Adrenal gland (tissue), 12 donors: ENCODE data around the gene CTU2. TPM values are rescaled to one million over a fixed set of nuclear protein-coding genes. Genes with fewer than 3 reads are reported as not detected.
A peak's percentile ranks its signal among the peaks of the same experiment; 100 is the strongest.

Source experiments
- DNase-seq, 7 donors: peaks; one replicate each; pipeline ENCODE4 v3.0.0-alpha.2; 2019 to 2020
- H3K27ac ChIP-seq, 5 donors: fragments of 200-600 bp; sonication (generic) in 4 of 5; 1 replicate in 3 of 5; 2 replicates in 2 of 5; pipeline versions ENCODE4 v1.5.1 to v1.8.0; 2016 to 2020; ENCODE audit warnings: mild to moderate bottlenecking in 1 of 5
- H3K27me3 ChIP-seq: fragments of 200-600 bp; 2 replicates; pipeline ENCODE4 v1.8.0; 2021
- H3K36me3 ChIP-seq, 2 donors: fragments of 200-600 bp; replicated peaks in 1 of 2; 1 replicate in 1 of 2; 2 replicates in 1 of 2; pipeline versions ENCODE4 v1.5.1 to v1.8.0; 2018 to 2022
- H3K4me1 ChIP-seq, 2 donors: fragments of 200-600 bp; replicated peaks in 1 of 2; 1 replicate in 1 of 2; 2 replicates in 1 of 2; pipeline versions ENCODE4 v1.5.1 to v1.8.0; 2018 to 2021
- H3K4me3 ChIP-seq, 4 donors: fragments of 200-600 bp; sonication (generic) in 3 of 4; one replicate each; pipeline ENCODE4 v1.5.1; 2016 to 2018
- H3K9me3 ChIP-seq, 3 donors: fragments of 200-600 bp; sonication (generic) in 1 of 3; replicated peaks in 1 of 3; 1 replicate in 2 of 3; 2 replicates in 1 of 3; pipeline versions ENCODE4 v1.5.1 to v1.8.0; 2016 to 2021
- POLR2A ChIP-seq, 2 donors: fragments of 450-650 bp; IDR thresholded peaks; one replicate each; pipeline ENCODE4 v1.6.1; 2017; ENCODE audit warnings: antibody characterized with exemption in 2 of 2, mild to moderate bottlenecking in 2 of 2, moderate library complexity in 1 of 2
- WGBS, 4 donors: extraction: QIAGEN DNeasy Blood & Tissue Kit in 2 of 4; methylation state at CpG; one replicate each; pipeline versions ENCODE4 v1.1.5 to v1.1.7; 2013 to 2017; 5-methylcytosine and 5-hydroxymethylcytosine counted together
- intact Hi-C, 2 donors: fragments of 100-400 bp; cut with DNase I; formaldehyde crosslinking; loops; one replicate each; pipeline versions ENCODE4 v1.14.1 to v1.15.0; 2022 to 2023
- polyA plus RNA-seq, 3 donors: library from polyadenylated mRNA; stranded (reverse); fragments of 200-250 nt in 2 of 3; fragments of 350-450 nt in 1 of 3; fragmentation: Illumina TruSeq in 1 of 3; extraction: RNeasy Lipid Tissue Mini Kit (QIAGEN cat#74804) in 1 of 3; gene quantifications; one replicate each; pipeline ENCODE4 v1.2.3, GENCODE V29; 2013 to 2014
- total RNA-seq, 9 donors: library from RNA; depleted of rRNA in 4 of 9; stranded (reverse); fragments of >200 nt in 4 of 9; fragments of 120-200 nt in 1 of 9; fragmentation: NEBNext Ultra II Directional in 1 of 9; extraction: Animal tissue kit (Norgen Biotek cat#: 25700) in 1 of 9; gene quantifications; one replicate each; pipeline versions ENCODE4 v1.1.0 to v1.2.4, GENCODE V29; 2013 to 2023
- TF ChIP-seq, protein P1 (sequence below), 6 experiments: fragments of 450-650 bp in 4 of 6; fragments of 200-600 bp in 2 of 6; sonication (generic) in 1 of 6; IDR thresholded peaks; 1 replicate in 5 of 6; 2 replicates in 1 of 6; pipeline versions ENCODE4 v1.5.1 to v1.8.0; 2016 to 2021; ENCODE audit warnings: antibody characterized with exemption in 6 of 6, mild to moderate bottlenecking in 2 of 6, moderate library complexity in 1 of 6
- donor health status: healthy with polysubstance abuse.
- donor health status: Bipolar disorder and iron deficiency.
- donor health status: DM: yes; HTN: yes; CAD: no.
- donor health status: DM: no; HTN: no; CAD: no.
- donor health status: DM: no; HTN: no; CAD: no.
- donor health status: DM: yes; HTN: yes; CAD: no.

CTU2 gene
- total and polyA plus RNA-seq, 12 donors: 3.6 to 43.8 (median 14.0) TPM

DNA sequence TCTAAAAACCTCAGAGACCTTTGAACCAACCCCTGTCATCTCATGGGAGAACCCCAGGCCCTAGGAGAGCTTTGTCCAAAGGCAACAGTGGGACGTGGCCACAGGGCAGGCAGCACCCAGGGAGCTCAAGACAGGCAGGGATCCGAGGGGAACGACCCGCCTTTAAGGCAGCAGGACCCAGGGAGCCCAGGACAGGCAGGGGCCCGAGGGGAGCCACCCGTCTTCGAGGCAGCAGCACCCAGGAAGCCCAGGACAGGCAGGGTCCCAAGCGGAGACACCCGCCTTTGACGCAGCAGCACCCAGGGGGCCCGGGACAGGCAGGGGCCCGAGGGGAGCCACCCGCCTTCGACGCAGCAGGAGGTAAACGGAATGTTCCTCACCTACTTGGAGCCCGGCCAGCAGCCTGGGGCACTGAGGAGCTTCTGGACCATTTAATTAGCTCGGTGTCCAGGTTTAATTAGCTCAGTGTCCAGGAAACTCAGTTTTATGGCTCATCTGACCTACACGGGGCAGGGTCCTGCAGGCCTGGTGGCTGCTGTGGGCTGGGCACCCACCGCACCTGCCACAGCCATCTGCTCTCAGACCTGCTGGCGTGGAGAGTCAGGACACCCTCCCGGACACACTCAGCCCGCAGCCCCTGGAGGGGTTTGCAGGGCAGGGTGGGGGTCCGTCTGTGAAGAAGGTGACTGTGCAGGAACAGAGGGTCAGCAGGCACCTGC lies 54.3 kb downstream of the CTU2 start:
- Histone ChIP-seq H3K9me3 (no peaks in the 10 kb centered on the region), H3K27ac (no peak overlapping the region), H3K4me1 (peaks cover 0 to 5% of the 10 kb centered on the region in 2 donors), H3K27me3 (no peaks in the 10 kb centered on the region), H3K36me3 (no peaks in the 10 kb centered on the region), H3K4me3 (no peak overlapping the region)
- TF ChIP-seq POLR2A (IDR thresholded peaks at IDR 0.05): no peak
- TF ChIP-seq, protein P1, sequence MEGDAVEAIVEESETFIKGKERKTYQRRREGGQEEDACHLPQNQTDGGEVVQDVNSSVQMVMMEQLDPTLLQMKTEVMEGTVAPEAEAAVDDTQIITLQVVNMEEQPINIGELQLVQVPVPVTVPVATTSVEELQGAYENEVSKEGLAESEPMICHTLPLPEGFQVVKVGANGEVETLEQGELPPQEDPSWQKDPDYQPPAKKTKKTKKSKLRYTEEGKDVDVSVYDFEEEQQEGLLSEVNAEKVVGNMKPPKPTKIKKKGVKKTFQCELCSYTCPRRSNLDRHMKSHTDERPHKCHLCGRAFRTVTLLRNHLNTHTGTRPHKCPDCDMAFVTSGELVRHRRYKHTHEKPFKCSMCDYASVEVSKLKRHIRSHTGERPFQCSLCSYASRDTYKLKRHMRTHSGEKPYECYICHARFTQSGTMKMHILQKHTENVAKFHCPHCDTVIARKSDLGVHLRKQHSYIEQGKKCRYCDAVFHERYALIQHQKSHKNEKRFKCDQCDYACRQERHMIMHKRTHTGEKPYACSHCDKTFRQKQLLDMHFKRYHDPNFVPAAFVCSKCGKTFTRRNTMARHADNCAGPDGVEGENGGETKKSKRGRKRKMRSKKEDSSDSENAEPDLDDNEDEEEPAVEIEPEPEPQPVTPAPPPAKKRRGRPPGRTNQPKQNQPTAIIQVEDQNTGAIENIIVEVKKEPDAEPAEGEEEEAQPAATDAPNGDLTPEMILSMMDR (IDR thresholded peaks at IDR 0.05): no peak
- intact Hi-C loops: no loop called here
- WGBS, 4 donors: 85 to 90% (median 87%) methylated on average over 16 to 24 of the region's 24 CpGs
- peak in 1 of 7 donors; percentile 66 for DNase-seq

DNA sequence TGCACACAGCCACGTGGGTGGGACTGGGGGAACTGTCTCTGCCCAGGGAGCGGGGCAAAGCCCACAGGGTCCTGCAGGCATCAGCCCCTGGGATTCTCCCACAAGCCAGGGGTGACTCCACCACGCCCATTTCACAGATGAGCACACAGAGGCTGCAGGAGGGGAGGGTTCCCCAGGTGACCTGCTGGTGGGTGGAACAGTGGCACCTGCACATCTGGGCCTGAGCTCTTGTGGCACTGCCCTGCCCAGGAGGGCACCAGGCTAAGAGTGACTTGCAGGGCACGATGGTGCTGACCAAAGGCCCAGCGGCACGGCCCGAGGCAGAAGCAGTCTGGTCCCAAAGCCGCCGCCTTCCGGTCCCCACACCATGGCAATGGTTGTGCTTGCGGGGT lies 54.8 kb downstream of the CTU2 start:
- peaks cover 0 to 5% of the 10 kb centered on the region in 2 donors for H3K4me1 ChIP-seq
- 86 to 95% (median 95%) methylated on average over 3 to 11 of the region's 11 CpGs for WGBS, 4 donors
- no peak for DNase-seq
- H3K9me3 ChIP-seq: no peaks in the 10 kb centered on the region
- H3K27me3 ChIP-seq: no peaks in the 10 kb centered on the region
- intact Hi-C loops: no loop called here
- no peaks in the 10 kb centered on the region for H3K36me3 ChIP-seq
- no peak overlapping the region for H3K4me3 ChIP-seq
- TF ChIP-seq POLR2A (IDR thresholded peaks at IDR 0.05): no peak
- TF ChIP-seq, protein P1 (IDR thresholded peaks at IDR 0.05): no peak
- no peak overlapping the region for H3K27ac ChIP-seq

DNA sequence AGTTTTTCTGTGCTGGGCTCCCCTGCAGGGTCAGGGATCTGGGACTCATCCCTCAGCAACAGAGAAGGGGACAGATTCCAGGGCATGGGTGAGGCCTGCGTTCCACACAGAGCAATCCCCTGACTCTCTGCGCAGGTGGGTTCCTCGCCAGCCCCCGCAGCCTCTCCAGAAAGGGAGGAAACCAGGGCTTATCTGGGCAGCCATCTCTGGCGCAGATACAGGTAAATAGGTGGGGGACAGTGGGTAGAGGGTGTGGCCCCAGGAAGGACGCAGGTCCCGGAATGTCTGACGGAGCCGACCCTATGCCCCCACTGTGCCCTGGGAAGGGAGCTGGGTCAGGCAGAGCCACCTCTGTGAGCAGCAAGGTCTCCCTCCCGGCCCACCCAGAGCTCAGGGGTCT lies 55.5 kb downstream of the CTU2 start:
- no peak overlapping the region for H3K4me3 ChIP-seq
- H3K27me3 ChIP-seq: no peaks in the 10 kb centered on the region
- H3K4me1 ChIP-seq: peaks cover 0 to 5% of the 10 kb centered on the region in 2 donors
- no peaks in the 10 kb centered on the region for H3K9me3 ChIP-seq
- no peak overlapping the region for H3K27ac ChIP-seq
- H3K36me3 ChIP-seq: no peaks in the 10 kb centered on the region
- TF ChIP-seq, protein P1 (IDR thresholded peaks at IDR 0.05): no peak
- no peak for TF ChIP-seq POLR2A (IDR thresholded peaks at IDR 0.05)
- intact Hi-C loops: no loop called here
- DNase-seq: no peak
- WGBS, 4 donors: 60 to 86% (median 81%) methylated on average over 1 to 10 of the region's 10 CpGs

DNA sequence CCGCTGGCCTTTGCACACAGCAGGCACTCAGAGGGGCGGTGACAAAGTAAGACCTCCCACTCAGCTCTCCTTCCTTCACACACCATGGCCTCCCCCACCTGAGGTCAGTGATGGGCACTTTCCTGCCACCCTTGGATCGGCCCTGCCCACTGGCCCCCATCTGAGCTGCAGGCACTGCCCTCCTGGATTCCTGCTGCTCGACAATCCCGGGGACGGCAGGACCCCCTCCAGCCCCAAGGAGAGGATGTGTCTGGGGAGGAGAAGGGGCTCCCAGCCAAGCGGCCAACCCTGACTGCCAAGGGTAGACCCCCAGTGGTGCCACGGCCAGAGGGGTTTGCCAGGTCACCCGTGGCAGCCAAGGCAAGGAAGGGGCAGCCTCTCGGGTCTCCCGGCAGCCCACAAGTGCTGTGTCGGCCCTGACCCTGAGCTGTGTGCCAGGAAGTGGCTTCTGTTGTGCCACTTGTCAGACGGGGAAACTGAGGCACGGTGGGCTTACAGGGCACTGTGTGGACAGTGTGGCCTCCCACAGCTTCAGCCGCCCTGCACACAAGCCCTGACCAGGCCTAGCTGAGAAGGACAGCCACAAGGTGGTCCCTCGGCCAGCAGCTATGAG lies 56.1 kb downstream of the CTU2 start:
- WGBS, 4 donors: 75 to 100% (median 79%) methylated on average over 2 to 16 of the region's 16 CpGs; no CpG with 5 or more reads in 1 of the 4 donors
- DNase-seq: no peak
- Histone ChIP-seq H3K4me3 (no peak overlapping the region), H3K27ac (peak overlapping the region in 1 of 5 donors; percentile 15), H3K27me3 (no peaks in the 10 kb centered on the region), H3K9me3 (no peaks in the 10 kb centered on the region), H3K4me1 (peaks cover 0 to 8% of the 10 kb centered on the region in 2 donors), H3K36me3 (no peaks in the 10 kb centered on the region)
- no peak for TF ChIP-seq POLR2A (IDR thresholded peaks at IDR 0.05)
- TF ChIP-seq, protein P1 (IDR thresholded peaks at IDR 0.05): no peak
- intact Hi-C loops: no loop called here
